HG02852 (cell line): ENCODE results near the gene GMDS.

Experiments used
- ATAC-seq: cut with Tn5 transposase; IDR thresholded peaks from one replicate; pipeline ENCODE4 v1.9.1; 2021; ENCODE audit warnings: mild to moderate bottlenecking, moderate library complexity; ENCODE audit not compliant: unreplicated experiment

GMDS gene

GRCh38 chr6:2181567-2181966 lies 63.8 kb downstream of the GMDS start:
- ATAC-seq: no peak

DNA sequence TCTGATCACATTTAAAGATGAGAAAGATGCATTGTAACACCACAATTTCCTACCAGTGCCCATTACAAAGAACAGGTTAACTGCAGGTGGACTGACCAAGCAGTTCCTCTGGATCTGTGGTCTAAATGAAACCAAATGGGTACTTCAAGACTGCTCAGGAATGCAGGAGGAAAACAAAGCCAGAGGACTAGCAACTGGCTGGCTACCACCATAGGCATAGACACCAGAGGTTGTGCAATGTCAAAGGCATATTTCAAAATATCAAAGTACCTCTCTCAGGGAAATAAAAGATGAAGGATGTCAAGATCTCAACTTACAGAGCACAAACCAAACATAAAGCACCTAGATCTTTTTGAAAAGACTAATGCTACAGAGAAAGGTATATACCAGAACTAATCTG lies 65.5 kb downstream of the GMDS start:
- no peak for ATAC-seq

- no peak for ATAC-seq
Measured at GRCh38 chr6:2179241-2179640, 66.2 kb downstream of the GMDS start.

DNA sequence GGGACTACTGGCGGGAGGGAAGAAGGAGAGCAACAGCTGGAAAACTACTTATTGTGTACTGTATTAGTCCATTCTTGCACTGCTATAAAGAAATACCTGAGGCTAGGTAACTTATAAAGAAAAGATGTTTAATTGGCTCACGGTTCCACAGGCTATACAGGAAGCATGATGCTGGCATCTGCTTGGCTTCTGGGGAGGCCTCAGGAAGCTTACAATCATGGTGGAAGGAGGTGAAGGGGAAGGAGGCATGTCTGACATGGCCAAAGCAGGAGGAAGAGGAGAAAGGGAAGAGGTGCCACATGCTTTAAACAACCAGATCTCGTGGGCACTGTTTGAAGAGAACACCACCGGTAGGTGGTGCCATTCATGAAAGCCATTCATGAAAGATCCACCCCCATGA lies 67.3 kb downstream of the GMDS start:
- no peak for ATAC-seq

GRCh38 chr6:2175825-2176224 lies 69.6 kb downstream of the GMDS start:
- ATAC-seq: no peak

DNA sequence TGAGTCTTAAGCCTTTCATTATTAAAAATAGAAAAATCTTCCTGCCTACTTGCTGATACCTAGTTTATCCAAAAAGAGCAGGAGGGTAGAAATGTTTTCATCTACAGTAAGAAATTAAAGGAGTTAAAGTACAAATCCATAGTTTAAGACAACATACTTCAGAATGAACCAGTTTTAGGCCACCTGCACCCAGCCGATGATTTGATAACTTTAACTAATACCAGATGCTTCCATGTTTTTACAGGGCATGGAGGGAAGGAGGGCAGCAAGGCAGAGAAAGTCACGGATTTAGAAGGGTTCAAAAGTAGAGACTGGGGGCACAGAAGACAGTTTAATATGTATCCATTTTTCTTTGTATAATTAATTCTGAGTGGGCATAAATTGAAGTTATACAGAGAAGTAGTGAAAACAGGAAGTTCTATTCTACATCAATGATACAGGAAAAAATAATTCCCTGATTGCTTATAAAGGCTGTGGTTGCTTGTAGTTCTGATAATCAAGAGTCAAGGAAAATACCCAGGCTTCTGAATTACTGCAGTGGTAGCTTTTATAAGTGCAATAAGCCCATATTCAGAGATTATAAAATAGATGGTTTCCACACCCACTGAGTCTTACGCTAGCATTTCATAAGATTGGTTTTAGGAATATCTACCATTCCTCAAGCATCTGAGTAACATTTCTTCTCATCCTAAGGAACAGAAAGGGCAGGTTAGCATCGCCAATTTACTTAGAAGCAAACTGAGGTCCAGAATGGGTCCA lies 72.0 kb downstream of the GMDS start:
- no peak for ATAC-seq

DNA sequence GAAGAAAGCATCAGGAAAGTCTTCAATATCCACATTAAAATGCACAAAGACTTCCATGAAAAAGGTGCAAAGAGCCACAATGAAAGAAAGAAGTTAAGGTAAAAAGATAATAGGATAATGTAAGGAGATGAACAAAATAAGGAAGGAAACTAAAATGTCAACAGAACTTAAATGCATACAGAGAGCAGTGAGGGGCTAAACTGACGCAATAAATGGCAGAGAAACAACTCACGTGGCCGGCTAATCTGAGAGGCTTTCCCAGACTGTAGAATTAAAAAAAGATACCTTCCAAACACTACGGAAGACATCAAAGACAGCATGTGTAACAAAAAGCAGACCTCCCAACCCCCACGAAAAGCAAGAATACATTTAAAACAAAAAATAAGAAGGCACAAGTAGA lies 73.7 kb downstream of the GMDS start:
- no peak for ATAC-seq

DNA sequence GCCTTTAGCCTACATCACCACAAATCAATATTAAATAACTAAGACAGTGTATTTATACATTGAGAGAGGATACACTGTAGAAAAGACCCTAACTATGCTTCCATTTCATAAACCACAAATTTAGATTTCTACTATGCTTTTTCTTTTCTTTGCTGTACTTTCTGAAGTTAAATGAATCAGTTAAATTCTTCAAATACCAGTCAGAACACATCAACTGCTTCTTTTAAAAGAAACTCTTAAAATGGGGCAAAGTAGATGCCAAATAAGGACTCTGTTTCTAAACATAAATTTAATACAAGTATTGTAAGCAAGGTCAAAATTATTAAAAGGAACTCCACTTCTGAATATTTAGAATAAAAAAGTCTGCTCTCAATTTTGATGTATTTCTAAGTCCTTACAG lies 76.9 kb downstream of the GMDS start:
- ATAC-seq: no peak

- no peak for ATAC-seq
Measured at GRCh38 chr6:2166717-2167116, 78.7 kb downstream of the GMDS start.

DNA sequence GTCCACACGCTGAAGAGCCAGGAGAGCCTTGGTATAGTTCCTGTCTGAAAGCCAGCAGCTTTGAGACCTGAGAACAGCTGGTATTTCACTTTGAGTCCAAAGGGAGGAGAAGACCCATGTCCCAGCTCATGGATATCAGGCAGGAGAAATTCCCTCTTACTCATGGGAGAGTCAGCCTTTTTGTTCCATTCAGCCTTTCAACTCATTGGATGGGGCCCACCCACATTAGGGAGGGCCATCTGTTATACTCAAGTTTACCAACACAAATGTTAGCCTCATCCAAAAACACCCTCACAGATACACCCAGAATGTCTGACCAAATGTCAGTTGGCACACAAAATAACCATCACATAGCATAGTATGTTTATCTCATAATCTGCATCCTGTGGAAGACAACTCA lies 80.1 kb downstream of the GMDS start:
- no peak for ATAC-seq

- ATAC-seq: no peak
Measured at GRCh38 chr6:2164481-2164880, 80.9 kb downstream of the GMDS start.

GRCh38 chr6:2162079-2162445 lies 83.3 kb downstream of the GMDS start:
- no peak for ATAC-seq

DNA sequence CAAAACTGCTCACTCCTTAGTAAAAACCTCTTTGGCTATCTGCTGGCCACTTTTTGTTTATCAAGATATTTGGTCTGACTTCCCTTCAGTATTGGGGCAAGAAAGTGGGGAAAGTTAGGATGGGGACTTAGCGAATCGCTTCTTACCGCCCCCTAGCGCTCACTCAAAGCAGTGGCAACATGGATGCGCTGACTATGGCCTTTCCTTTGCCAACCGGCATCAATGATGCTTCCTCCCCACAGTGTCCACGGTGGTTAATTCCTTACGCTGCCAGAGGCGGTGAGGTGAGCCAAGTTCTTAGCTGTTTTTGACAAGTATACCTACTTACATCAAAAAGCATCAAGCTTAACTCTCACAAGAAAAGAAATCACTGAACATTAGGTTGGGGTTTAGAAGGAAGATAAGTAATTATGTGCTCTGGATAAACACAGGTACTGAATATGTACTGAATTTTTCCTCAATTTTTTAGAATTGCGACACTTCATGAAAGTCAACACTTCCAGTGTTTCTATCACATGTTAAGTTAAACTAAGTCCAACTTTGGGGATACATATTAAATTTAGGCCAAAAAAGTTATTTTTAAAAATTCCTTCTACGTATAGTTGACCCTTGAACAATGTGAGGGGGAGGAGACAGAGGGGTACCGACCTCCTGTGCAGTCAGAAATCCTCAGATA lies 86.7 kb downstream of the GMDS start:
- no peak for ATAC-seq

GRCh38 chr6:2157441-2158127 lies 87.8 kb downstream of the GMDS start:
- no peak for ATAC-seq

GRCh38 chr6:2155206-2155605 lies 90.2 kb downstream of the GMDS start:
- no peak for ATAC-seq

DNA sequence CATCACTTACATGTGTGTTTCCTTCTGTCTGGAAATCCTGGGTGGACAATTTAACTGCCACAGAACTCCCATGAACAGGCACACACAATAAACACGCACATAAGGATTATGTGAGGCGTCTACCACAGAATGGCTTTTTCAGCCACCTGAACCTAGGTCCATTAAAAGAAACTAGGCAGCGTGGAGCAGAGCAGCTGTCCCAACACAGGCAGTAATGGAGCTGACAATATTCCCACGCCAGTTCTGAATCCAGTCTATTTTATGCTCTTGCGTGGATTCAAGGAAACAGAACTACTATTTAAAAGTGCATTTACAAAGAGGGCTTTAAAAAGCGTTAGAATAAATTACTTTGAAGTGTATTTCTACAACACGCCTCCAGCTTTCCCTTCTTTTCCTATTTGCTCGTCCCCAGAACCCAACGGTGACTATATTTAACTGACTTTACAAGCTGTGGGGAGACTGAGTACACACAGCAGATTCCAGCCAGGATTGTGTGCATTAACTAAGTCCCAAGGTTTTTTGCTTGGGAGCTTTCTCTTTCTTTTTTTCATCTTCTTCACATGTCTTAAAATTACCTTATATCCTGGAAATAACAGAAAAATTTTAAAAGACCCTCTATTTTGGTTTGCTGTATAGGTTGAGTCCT lies 95.9 kb downstream of the GMDS start:
- no peak for ATAC-seq

- no peak for ATAC-seq
Measured at GRCh38 chr6:2148748-2149147, 96.7 kb downstream of the GMDS start.

DNA sequence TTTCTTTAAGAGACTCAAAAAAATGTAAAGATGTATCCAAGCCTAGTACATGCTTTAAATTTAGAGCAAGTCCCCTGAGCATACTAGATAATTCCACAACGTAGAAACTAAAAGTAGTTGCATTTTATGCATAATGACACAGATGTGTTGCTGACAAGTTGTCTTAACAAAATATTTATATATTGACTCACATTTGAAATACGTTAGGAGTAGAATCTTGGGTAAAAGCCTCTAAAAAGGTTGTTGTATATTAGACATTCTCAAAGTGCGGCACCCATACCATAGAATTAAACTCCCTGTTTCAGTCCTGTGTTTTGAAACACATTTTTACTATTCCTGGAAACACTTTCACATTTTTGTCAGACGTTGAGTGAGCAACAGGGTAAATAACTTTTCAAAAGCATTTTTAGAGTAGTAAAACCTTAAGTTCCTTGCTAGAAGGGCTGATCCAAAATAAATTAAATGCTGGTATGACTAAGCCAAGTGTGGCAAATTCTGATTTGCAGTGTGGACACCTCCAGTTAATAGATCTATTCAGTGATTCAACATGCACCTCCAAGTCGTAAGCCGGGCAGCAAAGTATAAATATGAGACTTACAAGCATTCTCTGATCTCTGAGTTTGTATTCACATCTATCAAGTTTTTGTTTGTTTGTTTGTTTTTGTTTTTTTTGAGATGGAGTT lies 97.5 kb downstream of the GMDS start:
- ATAC-seq: no peak

- ATAC-seq: no peak
Measured at GRCh38 chr6:2147261-2147660, 98.1 kb downstream of the GMDS start.

GRCh38 chr6:2144210-2144609 lies 101.2 kb downstream of the GMDS start:
- no peak for ATAC-seq

GRCh38 chr6:2141644-2142290 lies 103.6 kb downstream of the GMDS start:
- no peak for ATAC-seq
